GM21717 (cell line): ENCODE results near the gene MANBA.

Experiments used
- ATAC-seq: cut with Tn5 transposase; IDR thresholded peaks from one replicate; pipeline ENCODE4 v1.9.1; 2021; ENCODE audit warnings: mild to moderate bottlenecking, moderate library complexity; ENCODE audit not compliant: unreplicated experiment

MANBA gene

GRCh38 chr4:102760645-102761295 lies at the start of gene MANBA:
TSS of gene MANBA (minus strand) at chr4:102760968. CDS start at chr4:102760894, 74 bp downstream.
- peak; percentile 95 for ATAC-seq

- ATAC-seq: no peak
Observed at GRCh38 chr4:102809691-102810090, 48.9 kb upstream of the MANBA start.

- ATAC-seq: no peak
Observed at GRCh38 chr4:102809190-102809589, 48.4 kb upstream of the MANBA start.

GRCh38 chr4:102808009-102808408 lies 47.2 kb upstream of the MANBA start:
- no peak for ATAC-seq

GRCh38 chr4:102807345-102807744 lies 46.6 kb upstream of the MANBA start:
- no peak for ATAC-seq

- ATAC-seq: no peak
Observed at GRCh38 chr4:102799816-102800215, 39.0 kb upstream of the MANBA start.

- no peak for ATAC-seq
Observed at GRCh38 chr4:102794999-102795398, 34.2 kb upstream of the MANBA start.

- no peak for ATAC-seq
Observed at GRCh38 chr4:102792361-102792936, 31.7 kb upstream of the MANBA start.

- ATAC-seq: no peak
Observed at GRCh38 chr4:102791318-102791835, 30.6 kb upstream of the MANBA start.

GRCh38 chr4:102789317-102789717 lies 28.5 kb upstream of the MANBA start:
- ATAC-seq: no peak

- ATAC-seq: no peak
Observed at GRCh38 chr4:102787944-102788343, 27.2 kb upstream of the MANBA start.

GRCh38 chr4:102787096-102787881 lies 26.5 kb upstream of the MANBA start:
- ATAC-seq: no peak

GRCh38 chr4:102786279-102786678 lies 25.5 kb upstream of the MANBA start:
- ATAC-seq: no peak

GRCh38 chr4:102783006-102783405 lies 22.2 kb upstream of the MANBA start:
- ATAC-seq: no peak

GRCh38 chr4:102781570-102781969 lies 20.8 kb upstream of the MANBA start:
- ATAC-seq: no peak

- ATAC-seq: peak; percentile 59
Observed at GRCh38 chr4:102780476-102781144, 19.8 kb upstream of the MANBA start.

- ATAC-seq: no peak
Observed at GRCh38 chr4:102779204-102779603, 18.4 kb upstream of the MANBA start.

- ATAC-seq: no peak
Observed at GRCh38 chr4:102778720-102779119, 18.0 kb upstream of the MANBA start.

- no peak for ATAC-seq
Observed at GRCh38 chr4:102775805-102776204, 15.0 kb upstream of the MANBA start.

GRCh38 chr4:102774254-102774653 lies 13.5 kb upstream of the MANBA start:
- no peak for ATAC-seq

GRCh38 chr4:102772738-102773340 lies 12.1 kb upstream of the MANBA start:
- no peak for ATAC-seq
